Fibroblast of the aortic adventitia (primary cell): ENCODE measurements around the gene HS3ST5. TPM values are rescaled to one million over a fixed set of nuclear protein-coding genes. Genes with fewer than 3 reads are reported as not detected.

Experiments
- DNase-seq: peaks from one replicate; pipeline ENCODE4 v3.0.0-alpha.2; 2010; ENCODE audit warnings: low read depth
- H3K4me3 ChIP-seq: 2 replicates; pipeline ENCODE4 v1.5.1; 2011; ENCODE audit warnings: low read depth, mild to moderate bottlenecking, control low read depth, low read length, moderate library complexity
- CTCF ChIP-seq: IDR thresholded peaks from 2 replicates; pipeline ENCODE4 v1.5.1; 2011; ENCODE audit warnings: mild to moderate bottlenecking, low read length, control low read depth, inconsistent platforms; ENCODE audit not compliant: insufficient read depth
- total RNA-seq: library from RNA; depleted of rRNA; stranded (reverse); fragments of >200 nt; gene quantifications from 2 replicates; pipeline ENCODE4 v1.2.3, GENCODE V29; 2012; ENCODE audit warnings: low replicate concordance

HS3ST5 gene
- total RNA-seq, 1 donor, result 0.09 TPM

- no peak for DNase-seq
- no peak overlapping the region for H3K4me3 ChIP-seq
- TF ChIP-seq CTCF, result no peak
Observed at GRCh38 chr6:114282292-114282691, 60.5 kb downstream of the HS3ST5 start.

- no peak for DNase-seq
- TF ChIP-seq CTCF, result no peak
- no peak overlapping the region for H3K4me3 ChIP-seq
Observed at GRCh38 chr6:114281496-114281895, 61.3 kb downstream of the HS3ST5 start.

DNA sequence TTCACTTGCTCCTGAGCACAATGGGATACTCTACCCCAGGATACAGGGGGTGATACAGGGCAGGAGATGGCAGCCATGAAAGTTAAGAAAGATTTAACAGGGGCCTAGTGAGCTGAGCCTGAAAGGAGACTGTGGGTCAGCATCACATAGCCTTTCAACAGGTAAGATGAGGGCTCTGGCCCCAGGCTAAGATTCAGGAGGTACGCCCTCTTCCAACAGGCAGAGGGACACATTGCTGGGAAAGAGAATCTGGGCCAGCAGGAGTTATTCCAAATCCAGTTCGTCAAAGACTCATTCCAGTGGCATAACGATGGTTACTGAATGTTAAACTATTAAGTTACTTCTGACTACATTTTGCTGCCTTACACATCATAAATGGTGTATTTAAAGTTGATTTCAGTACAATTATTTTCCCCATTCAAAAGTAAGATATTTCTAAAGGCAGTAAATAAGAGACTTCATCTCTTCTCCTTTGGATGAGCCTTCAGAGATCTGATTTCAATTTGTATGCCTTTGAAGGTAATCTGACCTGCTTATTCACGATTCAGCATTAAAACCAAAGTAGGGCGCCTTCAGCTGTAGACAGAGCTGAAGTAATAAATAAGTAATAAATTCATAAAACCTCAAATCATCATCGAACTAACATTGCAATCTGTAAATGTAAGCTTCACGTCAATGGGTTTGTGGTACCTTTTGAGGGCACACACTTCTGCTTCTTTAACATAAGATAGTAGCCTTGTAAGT is 62.4 kb downstream of the HS3ST5 start:
- TF ChIP-seq CTCF, result no peak

DNA sequence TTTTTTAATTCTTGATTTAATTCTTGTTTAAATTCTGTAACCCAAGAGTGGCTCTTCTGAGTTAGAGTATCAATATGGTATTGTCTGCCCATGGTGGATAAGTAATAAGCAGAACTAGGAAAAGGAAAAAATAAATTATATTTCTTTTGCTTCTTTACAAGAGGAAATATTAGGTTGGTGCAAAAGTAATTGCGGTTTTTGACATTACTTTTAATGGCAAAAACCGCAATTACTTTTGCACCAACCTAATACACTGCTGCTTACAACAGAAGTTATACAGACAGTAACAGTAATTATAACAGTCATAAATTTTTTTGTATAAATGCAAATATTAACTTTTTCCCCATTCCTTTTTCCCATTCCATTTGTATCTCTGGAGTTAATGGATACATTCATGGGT is 65.6 kb downstream of the HS3ST5 start:
- no peak for TF ChIP-seq CTCF
- no peak overlapping the region for H3K4me3 ChIP-seq
- DNase-seq, result no peak

More for the DNA sequence above, 62.4 kb downstream of the HS3ST5 start:
- H3K4me3 ChIP-seq, result no peak overlapping the region
- DNase-seq, result no peak

- DNase-seq, result no peak
- no peak overlapping the region for H3K4me3 ChIP-seq
- TF ChIP-seq CTCF, result no peak
Observed at GRCh38 chr6:114276783-114277182, 66.0 kb downstream of the HS3ST5 start.

DNA sequence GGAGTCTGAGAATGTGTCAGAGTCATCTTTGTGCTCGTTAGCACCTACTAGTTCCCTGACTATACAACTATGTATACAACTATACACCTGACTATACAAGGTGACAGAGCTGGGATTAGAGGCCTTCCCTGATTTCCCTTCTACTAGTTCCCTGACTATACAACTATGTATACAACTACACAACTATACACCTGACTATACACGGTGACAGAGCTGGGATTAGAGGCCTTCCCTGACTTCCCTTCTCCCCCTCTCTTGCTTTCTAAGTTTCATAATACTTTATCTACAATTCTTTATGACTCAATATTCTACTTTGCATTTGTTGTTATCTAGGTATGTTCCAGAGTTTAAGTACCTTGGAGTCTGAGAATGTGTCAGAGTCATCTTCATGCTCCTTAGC is 68.0 kb downstream of the HS3ST5 start:
- no peak for DNase-seq
- no peak for TF ChIP-seq CTCF
- no peak overlapping the region for H3K4me3 ChIP-seq

DNA sequence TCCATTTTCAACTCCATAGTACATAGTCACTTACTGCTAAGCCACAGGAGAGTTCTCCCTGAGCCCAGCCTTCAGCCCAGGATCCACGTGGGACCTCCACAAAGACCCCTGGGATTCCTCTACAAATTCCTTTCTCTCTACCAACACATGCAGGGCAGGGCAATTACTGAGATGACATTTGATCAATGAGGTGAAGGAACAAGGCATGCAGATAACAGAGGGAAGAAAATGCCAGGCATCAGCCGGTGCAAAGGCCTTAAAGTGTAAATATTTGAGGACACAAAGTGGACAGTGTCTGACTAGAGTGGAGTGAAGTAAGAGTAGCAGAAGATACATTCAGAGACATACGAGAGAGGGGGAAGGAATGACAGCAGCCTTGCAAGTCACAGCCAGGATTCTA is 70.2 kb downstream of the HS3ST5 start:
- DNase-seq, result no peak
- H3K4me3 ChIP-seq, result no peak overlapping the region
- TF ChIP-seq CTCF, result no peak
